ENCODE measurements around the gene P2RX3.

Gene P2RX3

DNA sequence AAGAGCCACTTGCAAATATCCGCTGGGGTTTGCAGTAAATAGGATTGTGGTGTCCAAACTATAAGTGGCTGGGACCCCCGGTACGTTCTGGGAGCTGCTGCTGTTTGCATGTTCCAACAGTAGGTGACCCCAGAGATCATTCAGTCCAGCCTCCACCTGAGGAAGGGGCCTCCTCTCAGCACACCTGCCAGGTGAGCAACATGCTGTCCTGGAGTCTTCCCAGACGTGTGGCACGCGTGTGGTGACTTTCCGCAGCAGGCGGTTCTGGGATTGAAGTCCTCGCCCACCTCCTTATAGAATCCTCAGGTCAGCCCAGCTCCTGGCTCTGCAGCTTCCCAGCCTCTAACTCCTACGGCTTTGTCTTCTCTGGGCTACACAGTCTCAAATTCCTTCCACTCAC is 6.7 kb downstream of the P2RX3 start:
- TF ChIP-seq ZBTB7A (IDR thresholded peaks at IDR 0.05; ENCODE audit: low read depth) (no peak), CREB1 (IDR thresholded peaks at IDR 0.05; ENCODE audit: low read depth) (no peak), RAD21 (IDR thresholded peaks at IDR 0.05; ENCODE audit: low read depth) (no peak), YY1 (IDR thresholded peaks at IDR 0.05; ENCODE audit: low read depth) (no peak), TAF1 (IDR thresholded peaks at IDR 0.05; ENCODE audit: low read depth) (no peak), EP300 (IDR thresholded peaks at IDR 0.05; ENCODE audit: borderline replicate concordance) (no peak), NFIC (IDR thresholded peaks at IDR 0.05) (no peak), EGR1 (IDR thresholded peaks at IDR 0.05) (no peak), CEBPB (IDR thresholded peaks at IDR 0.05) (no peak), FOXM1 (IDR thresholded peaks at IDR 0.05; ENCODE audit: borderline replicate concordance, low read depth) (no peak)
- TF ChIP-seq, protein P1, sequence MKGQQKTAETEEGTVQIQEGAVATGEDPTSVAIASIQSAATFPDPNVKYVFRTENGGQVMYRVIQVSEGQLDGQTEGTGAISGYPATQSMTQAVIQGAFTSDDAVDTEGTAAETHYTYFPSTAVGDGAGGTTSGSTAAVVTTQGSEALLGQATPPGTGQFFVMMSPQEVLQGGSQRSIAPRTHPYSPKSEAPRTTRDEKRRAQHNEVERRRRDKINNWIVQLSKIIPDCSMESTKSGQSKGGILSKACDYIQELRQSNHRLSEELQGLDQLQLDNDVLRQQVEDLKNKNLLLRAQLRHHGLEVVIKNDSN (IDR thresholded peaks at IDR 0.05) = no peak
- TF ChIP-seq, protein P2, sequence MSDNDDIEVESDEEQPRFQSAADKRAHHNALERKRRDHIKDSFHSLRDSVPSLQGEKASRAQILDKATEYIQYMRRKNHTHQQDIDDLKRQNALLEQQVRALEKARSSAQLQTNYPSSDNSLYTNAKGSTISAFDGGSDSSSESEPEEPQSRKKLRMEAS (IDR thresholded peaks at IDR 0.05) = no peak
- TF ChIP-seq, protein P3, sequence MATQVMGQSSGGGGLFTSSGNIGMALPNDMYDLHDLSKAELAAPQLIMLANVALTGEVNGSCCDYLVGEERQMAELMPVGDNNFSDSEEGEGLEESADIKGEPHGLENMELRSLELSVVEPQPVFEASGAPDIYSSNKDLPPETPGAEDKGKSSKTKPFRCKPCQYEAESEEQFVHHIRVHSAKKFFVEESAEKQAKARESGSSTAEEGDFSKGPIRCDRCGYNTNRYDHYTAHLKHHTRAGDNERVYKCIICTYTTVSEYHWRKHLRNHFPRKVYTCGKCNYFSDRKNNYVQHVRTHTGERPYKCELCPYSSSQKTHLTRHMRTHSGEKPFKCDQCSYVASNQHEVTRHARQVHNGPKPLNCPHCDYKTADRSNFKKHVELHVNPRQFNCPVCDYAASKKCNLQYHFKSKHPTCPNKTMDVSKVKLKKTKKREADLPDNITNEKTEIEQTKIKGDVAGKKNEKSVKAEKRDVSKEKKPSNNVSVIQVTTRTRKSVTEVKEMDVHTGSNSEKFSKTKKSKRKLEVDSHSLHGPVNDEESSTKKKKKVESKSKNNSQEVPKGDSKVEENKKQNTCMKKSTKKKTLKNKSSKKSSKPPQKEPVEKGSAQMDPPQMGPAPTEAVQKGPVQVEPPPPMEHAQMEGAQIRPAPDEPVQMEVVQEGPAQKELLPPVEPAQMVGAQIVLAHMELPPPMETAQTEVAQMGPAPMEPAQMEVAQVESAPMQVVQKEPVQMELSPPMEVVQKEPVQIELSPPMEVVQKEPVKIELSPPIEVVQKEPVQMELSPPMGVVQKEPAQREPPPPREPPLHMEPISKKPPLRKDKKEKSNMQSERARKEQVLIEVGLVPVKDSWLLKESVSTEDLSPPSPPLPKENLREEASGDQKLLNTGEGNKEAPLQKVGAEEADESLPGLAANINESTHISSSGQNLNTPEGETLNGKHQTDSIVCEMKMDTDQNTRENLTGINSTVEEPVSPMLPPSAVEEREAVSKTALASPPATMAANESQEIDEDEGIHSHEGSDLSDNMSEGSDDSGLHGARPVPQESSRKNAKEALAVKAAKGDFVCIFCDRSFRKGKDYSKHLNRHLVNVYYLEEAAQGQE (IDR thresholded peaks at IDR 0.05; ENCODE audit: low read depth) = no peak

DNA sequence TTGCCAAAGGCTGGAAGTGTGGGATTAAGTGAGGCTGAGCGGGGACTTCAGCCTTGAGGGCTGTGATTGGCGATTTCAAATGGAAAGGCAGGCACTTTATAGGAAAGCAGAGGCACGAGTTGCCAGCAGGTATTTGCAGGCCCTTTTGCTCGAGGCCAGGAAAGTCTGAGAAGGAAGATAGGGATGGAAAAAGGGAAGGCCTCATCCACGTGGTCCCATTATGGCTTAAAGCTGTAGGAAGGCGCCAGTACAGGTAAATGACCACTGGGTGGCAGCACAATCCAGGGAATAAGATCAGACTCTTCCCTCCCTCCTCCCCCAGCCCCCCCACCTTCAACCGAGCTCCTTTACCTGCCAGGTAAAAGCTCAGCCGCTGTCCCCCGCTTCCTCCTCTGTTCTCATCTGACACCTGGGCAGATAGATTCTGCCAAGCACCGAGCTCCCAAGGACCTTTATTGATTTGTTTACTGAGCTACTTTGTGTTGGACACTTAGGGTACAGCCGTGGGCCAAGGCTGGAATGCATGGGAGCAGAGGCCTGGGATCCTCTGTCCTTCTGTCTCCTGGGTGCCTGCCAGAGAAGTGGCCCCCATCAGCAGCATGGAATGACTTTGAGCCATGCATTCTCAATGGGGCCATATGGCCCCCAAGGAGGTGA is 7.5 kb downstream of the P2RX3 start:
- no peak for TF ChIP-seq ZBTB7A (IDR thresholded peaks at IDR 0.05; ENCODE audit: low read depth)
- peak; percentile 74 for TF ChIP-seq RAD21 (IDR thresholded peaks at IDR 0.05; ENCODE audit: low read depth)
- no peak for TF ChIP-seq TAF1 (IDR thresholded peaks at IDR 0.05; ENCODE audit: low read depth)
- TF ChIP-seq, protein P1 (IDR thresholded peaks at IDR 0.05) = peak; percentile 65
- no peak for TF ChIP-seq EP300 (IDR thresholded peaks at IDR 0.05; ENCODE audit: borderline replicate concordance)
- TF ChIP-seq, protein P2 (IDR thresholded peaks at IDR 0.05) = peak; percentile 76
- no peak for TF ChIP-seq FOXM1 (IDR thresholded peaks at IDR 0.05; ENCODE audit: borderline replicate concordance, low read depth)
- TF ChIP-seq, protein P3 (IDR thresholded peaks at IDR 0.05; ENCODE audit: low read depth) = no peak
- no peak for TF ChIP-seq EGR1 (IDR thresholded peaks at IDR 0.05)
- no peak for TF ChIP-seq YY1 (IDR thresholded peaks at IDR 0.05; ENCODE audit: low read depth)
- TF ChIP-seq TCF12 (IDR thresholded peaks at IDR 0.05; ENCODE audit: low read depth) = no peak
- TF ChIP-seq CEBPB (IDR thresholded peaks at IDR 0.05) = no peak

DNA sequence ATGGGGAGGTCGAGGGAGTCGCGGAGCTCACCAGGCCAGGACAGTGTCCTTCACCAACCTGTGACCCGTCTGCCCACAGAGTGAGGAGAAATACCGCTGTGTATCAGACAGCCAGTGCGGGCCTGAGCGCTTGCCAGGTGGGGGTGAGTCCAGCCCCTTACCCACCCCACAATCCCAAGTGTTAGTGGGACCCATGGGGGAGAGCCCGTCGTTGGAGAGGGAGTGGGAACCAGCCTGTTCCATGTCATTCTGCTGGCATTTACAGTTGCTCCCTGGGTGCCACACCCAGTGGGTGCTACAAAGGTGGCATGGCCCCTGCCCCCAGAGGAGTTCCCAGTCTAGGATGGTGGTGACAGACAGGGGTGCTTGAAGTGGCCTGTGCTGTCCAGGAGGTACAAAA is 9.2 kb downstream of the P2RX3 start:
- TF ChIP-seq TAF1 (IDR thresholded peaks at IDR 0.05; ENCODE audit: low read depth) = no peak
- no peak for TF ChIP-seq CEBPB (IDR thresholded peaks at IDR 0.05)
- TF ChIP-seq RAD21 (IDR thresholded peaks at IDR 0.05; ENCODE audit: low read depth) = no peak
- no peak for TF ChIP-seq ZBTB7A (IDR thresholded peaks at IDR 0.05; ENCODE audit: low read depth)
- TF ChIP-seq, protein P2 (IDR thresholded peaks at IDR 0.05) = no peak
- TF ChIP-seq, protein P1 (IDR thresholded peaks at IDR 0.05) = no peak
- TF ChIP-seq NFIC (IDR thresholded peaks at IDR 0.05) = no peak
- TF ChIP-seq CREB1 (IDR thresholded peaks at IDR 0.05; ENCODE audit: low read depth) = no peak
- no peak for TF ChIP-seq EP300 (IDR thresholded peaks at IDR 0.05; ENCODE audit: borderline replicate concordance)
- TF ChIP-seq FOXM1 (IDR thresholded peaks at IDR 0.05; ENCODE audit: borderline replicate concordance, low read depth) = no peak
- no peak for TF ChIP-seq TEAD4 (IDR thresholded peaks at IDR 0.05)
- TF ChIP-seq, protein P3 (IDR thresholded peaks at IDR 0.05; ENCODE audit: low read depth) = no peak
- TF ChIP-seq TCF12 (IDR thresholded peaks at IDR 0.05; ENCODE audit: low read depth) = no peak
